Kidney tubule cell (primary cell): Measurements from ENCODE around the gene TRIM40.

Experiments used
- DNase-seq: peaks from one replicate; pipeline ENCODE4 v3.0.0-alpha.2; 2018; ENCODE audit warnings: low spot score

Gene TRIM40

GRCh38 chr6:30135757-30136156 lies at the start of gene TRIM40:
TSS of gene TRIM40 (plus strand) at chr6:30136140. CDS start at chr6:30137037, 897 bp downstream.
- no peak for DNase-seq

GRCh38 chr6:30087876-30088275 lies 48.1 kb upstream of the TRIM40 start:
- DNase-seq: no peak

- peak; percentile 86 for DNase-seq
Observed at GRCh38 chr6:30091577-30092381, 44.2 kb upstream of the TRIM40 start.

- DNase-seq: no peak
Observed at GRCh38 chr6:30092852-30093543, 42.9 kb upstream of the TRIM40 start.

- DNase-seq: no peak
Observed at GRCh38 chr6:30093951-30094661, 41.8 kb upstream of the TRIM40 start.

- no peak for DNase-seq
Observed at GRCh38 chr6:30096829-30097228, 39.1 kb upstream of the TRIM40 start.

DNA sequence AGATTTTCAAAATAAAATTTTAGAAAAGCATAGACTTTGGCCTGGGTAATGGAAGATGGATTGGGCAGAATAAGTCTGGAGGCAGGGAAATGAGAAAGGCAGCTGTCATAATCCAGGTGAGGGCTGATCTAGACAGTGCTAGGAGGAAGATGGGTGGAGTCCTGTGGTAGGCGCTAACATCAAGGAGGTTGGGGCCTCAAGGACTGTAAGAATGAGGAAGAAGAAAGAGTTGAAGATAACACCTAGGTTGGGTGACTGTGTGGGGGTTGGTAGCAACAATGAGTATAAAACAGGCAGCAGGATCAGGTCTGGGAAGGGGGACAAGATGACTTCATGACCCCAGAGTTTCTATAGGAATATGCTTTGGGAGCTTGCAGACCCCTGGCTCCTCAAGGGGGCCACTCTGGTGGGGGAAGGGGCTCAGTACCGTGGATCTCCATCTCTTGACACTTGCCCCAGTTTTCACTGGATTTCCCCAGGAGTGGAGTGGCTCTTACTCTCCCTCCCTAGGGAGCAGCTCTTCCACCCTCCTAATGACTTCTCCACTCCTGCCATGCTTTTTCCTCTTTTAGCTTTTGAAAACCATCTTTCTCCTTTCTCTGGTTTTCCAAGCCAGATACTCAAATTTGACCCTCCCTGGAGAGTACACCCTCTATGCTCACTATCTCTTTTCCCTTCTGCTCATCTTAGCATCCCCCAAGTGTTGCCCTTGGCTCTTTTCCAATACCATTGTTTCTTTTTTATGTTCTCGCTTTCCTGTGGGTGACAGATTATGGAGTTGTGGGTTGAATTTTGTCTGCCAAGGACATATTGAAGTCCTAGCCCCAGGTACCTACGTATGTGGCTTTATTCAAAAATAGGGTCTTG lies 37.8 kb upstream of the TRIM40 start:
- peak; percentile 37 for DNase-seq

DNA sequence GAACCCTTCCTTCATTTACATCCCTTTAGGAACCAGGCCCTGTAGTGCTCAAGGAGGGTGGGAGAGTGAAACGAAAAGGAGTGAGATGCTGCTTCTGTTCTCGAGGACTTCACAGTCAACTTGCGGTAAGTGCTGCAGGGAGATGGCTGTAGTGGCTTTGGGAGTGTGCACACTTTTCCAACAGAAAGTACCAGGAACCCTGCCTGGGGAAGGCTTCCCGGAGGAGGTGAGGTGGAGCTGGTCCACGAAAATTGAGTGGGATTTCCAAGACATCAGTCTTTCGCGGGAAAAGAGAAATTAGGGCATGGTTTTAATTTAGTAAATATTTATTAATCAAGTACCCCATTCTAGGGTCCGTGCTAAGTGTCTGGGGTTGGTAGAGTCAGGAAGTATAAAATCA lies 35.8 kb upstream of the TRIM40 start:
- DNase-seq: no peak

GRCh38 chr6:30100585-30101443 lies 35.1 kb upstream of the TRIM40 start:
- peak; percentile 53 for DNase-seq

DNA sequence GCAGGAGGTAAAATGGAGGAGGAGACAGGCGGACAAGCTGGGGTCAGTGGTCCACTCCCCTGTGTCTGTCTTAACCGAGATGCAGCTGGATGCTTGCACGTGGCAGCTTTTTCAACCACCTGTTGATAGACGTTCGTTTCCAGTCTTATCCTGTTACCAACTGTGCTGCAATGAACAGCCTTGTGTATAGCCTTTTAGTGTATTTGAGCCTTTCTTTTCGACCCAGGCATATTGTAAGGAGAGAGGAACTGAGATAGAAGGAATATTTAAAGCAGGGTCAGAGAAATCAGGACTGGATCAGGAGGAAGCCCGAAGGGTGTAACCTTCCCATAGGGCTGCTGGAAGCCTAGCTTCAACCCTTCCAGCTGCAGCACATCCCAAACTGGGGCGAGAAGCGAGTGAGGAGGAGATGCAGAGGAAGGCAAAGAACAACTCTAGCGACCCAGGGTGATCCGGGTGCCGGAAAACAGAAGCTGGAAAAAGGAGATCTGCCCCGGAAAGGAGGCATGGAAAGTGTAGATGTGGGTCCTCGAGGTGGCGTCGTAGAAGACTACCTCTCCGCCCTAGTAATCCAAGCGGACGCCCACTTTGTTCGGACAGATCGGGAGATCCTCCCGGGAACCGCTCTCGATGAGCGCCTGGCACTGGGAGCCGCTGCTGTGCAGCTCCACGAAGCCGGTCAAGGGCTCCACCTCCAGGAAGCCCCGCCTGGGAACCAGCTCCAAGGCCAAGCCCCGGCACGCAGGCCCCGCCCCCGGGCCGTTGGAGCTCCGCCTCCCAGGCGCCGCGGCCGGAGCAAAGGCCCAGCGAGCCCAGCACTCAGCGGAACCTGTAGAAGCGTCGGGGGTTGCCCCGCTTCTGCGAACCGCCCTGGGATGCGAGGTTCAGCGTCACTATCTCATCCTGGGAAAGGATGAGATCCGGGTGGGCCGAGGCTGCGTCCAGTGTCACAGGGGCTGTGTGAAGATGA lies 34.2 kb upstream of the TRIM40 start:
- peak; percentile 87 for DNase-seq

GRCh38 chr6:30102414-30102969 lies 33.4 kb upstream of the TRIM40 start:
- DNase-seq: no peak

- DNase-seq: peak; percentile 88
Observed at GRCh38 chr6:30102970-30103871, 32.7 kb upstream of the TRIM40 start.

DNA sequence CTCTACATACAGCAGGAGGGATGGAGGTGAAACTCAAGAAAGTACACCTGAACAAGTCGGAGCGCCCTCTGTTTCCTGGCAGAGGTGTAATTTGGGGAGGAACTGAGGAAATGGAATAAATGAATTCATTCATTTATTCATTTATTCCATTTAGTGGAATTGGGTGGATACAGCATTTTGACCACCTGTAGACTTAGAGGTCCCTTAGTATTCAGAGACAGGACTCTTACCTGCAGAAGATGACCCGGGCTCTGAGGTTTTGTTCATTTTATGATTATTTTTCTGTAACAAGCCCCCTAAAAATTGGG lies 32.1 kb upstream of the TRIM40 start:
- no peak for DNase-seq

DNA sequence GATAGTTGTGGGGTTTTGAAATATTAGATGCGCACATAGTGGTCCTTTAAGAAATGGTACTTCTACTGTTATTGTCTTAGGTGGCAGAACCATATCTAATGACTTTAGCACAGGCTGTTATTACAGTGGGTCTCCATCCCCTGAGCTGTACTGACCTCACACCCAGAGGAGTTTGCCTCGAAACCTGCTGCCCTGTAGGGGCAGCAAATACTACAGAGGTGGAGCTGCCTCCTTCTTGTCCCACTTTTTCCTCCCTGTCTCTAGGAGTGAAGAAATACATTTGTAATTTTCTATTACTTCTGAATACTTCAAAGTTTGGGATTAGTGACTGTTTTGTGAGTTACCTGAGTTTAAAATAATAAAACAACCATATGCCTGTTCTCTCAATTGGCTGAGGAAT lies 31.3 kb upstream of the TRIM40 start:
- no peak for DNase-seq

GRCh38 chr6:30111266-30111856 lies 24.6 kb upstream of the TRIM40 start:
- DNase-seq: no peak

- DNase-seq: no peak
Observed at GRCh38 chr6:30112402-30112994, 23.4 kb upstream of the TRIM40 start.

GRCh38 chr6:30113003-30113759 lies 22.8 kb upstream of the TRIM40 start, which contains the start of gene TRIM31:
TSS of gene TRIM31 (minus strand) at chr6:30113090. CDS start at chr6:30112805, 285 bp downstream.
- peak; percentile 29 for DNase-seq
